NCI-H524 (cell line): Measurements from ENCODE around the gene POU6F2.
"Not testable (repeated sequence)": the region's sequence is repeated elsewhere in the genome, so short reads cannot be mapped to it uniquely, and the experiment has no call there.

Experiments used
- DNase-seq, 2 experiments: peaks; one replicate each; lab custom pipeline; 2025; lab: John Stamatoyannopoulos, UW

POU6F2 gene, protein sequence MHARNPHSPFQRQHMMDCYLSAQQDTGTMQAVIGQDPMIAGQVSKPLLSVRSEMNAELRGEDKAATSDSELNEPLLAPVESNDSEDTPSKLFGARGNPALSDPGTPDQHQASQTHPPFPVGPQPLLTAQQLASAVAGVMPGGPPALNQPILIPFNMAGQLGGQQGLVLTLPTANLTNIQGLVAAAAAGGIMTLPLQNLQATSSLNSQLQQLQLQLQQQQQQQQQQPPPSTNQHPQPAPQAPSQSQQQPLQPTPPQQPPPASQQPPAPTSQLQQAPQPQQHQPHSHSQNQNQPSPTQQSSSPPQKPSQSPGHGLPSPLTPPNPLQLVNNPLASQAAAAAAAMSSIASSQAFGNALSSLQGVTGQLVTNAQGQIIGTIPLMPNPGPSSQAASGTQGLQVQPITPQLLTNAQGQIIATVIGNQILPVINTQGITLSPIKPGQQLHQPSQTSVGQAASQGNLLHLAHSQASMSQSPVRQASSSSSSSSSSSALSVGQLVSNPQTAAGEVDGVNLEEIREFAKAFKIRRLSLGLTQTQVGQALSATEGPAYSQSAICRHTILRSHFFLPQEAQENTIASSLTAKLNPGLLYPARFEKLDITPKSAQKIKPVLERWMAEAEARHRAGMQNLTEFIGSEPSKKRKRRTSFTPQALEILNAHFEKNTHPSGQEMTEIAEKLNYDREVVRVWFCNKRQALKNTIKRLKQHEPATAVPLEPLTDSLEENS

DNA sequence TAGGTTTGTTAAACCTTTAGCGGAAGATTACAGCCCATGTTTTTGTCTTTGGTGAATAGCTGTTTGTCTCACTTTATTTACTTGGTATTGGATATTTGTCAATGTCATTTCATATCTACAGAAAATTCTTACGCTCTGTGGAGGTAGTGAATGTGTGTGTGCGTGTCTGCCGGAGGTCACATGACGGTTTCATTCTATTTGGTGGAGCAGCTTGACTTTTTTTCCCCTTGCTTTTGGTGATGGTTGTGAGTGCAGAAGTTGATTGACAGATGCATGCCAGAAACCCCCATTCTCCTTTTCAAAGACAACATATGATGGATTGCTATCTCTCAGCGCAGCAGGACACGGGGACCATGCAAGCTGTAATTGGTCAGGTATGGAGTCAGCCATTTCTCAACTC is at the start of gene POU6F2:
TSS of gene POU6F2 (plus strand) at position 225 of the 400 bp plus-strand sequence. CDS start at position 270, 45 bp downstream.
- no peak for DNase-seq

DNA sequence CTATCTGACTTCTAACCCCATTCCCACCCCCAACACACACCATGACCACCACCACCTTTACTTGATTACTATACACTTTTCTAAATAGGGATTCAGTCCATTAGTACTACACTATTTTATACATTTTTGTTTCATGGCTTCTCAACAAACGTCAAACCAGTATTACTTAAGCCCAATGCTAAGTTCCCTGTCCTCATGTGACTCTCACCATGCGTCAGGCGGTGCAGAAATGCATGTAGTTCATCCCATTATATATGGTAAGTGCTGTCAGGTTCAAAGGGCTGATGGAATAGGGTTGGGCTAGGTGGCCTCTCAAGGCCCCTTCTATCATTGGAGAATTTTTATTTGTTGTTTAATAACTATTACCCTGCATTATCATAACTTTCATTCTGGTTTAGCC is 49.2 kb upstream of the POU6F2 start:
- no peak for DNase-seq

DNA sequence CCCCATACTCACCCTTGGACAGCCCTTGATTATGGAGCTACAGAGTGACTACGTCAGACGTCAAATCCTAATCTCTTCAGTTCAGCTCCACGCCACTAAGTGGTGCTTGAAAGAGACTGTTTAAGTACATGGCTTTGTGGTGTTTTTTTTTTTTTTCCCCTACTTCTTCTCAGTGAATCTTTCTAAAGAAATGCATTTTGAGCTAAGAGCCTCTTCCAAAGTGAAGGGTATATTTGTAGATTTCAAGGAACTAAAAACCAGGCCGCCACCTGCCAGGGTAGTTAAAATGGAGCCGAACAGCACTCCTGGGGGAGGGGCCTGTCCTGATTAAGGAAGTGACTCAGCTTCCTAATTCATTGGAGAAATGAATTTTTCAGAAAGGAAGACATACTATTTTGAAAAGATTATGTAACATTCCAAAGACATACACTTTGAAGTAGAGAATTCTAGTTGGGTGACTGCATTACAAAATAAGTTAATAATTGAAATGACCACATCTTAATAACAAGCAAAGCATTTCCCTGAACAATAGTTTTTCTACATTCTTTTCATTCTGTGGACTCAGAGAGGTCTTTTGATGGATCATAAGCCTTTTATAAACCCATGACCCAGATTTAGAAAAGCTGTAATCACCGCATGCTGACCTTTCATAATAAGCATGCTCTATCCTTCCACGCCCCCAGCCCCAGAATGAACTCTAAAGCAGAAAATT is 48.1 kb upstream of the POU6F2 start:
- peak; percentile 54 to 79 for DNase-seq

DNA sequence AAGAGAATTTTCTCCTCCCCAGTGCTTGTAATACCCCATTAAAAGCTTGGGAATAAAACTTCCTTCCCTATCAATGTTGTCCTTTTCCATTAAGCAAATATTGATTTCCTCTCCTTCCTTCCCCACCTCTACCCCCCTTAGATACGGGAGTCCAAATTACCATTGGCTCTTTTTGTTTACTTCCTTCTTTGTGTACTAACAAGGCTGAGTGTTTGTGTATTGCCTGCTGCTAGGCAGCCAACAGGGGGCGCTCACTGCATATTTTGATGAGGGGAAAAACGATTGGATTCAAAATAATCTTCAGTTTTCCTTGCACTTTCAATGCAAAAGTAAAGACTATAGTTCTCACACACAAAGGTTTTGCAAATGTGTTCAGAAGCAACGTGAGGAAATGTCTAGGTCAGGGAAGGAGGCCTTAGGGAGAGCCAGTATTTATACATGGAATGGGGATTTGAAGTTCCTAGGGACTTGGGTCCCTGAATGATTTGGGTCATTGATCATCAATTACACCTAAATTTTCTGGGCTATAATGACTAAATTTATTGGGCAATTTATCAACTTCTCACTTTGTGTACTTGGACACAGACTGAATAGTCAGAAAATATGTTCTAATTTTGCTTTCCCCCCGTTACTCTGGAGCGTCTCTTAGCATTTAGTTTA is 45.1 kb upstream of the POU6F2 start:
- DNase-seq: peak; percentile 15 to 57

DNA sequence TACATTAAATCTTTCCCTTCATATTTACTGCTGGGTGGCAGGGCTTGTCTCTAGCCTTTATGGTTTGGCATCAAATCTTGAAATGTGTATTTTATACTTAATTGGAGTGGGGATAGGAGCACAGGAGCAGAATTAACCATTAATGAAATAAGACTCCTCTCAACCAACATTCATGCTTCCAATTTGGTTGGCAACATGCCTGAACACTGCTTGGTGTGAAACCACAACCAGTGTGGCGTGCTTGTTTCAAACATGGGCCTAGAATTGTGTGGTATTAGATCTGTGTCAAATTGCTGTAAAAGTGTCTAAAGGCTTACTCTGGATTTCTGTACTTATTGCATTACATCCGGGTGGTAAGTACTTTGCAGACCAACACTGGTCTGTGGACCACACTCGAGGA is 43.7 kb upstream of the POU6F2 start:
- no peak for DNase-seq

DNA sequence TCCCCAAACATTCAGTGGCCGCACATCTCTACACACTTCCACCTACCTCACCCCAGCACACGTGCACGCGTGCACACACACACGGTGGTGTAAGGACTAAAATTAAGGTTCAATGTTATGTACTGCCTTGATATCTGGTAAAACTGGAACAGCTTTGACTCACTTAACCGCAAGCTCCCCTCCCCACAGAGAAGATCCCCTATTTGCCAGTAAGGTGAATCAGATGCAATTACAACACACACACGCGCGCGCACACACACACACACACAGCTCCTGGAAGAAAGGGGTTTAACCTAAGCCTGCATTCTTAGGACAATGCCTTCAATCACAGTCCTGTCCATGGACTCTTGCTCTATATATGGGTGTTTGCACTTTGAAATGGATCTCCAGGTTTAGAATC is 43.2 kb upstream of the POU6F2 start:
- DNase-seq: no peak

DNA sequence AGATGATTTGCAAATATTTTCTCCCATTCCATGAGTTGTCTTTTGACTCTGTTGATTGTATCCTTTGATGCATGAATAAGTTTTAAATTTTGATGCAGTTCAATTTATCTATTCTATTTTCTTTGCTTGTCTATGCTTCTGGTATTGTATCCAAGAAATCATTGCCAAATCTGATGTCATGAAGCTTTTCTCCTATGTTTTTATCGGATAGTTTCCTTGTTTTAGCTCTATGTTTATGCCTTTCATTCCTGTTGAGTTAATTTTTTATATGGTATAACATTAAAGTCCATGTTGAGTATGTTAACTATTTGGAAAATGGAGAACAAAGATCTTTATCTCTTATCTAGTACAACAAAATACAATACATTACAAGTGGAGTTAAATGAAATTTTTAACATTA is 41.1 kb upstream of the POU6F2 start:
- DNase-seq: no peak

DNA sequence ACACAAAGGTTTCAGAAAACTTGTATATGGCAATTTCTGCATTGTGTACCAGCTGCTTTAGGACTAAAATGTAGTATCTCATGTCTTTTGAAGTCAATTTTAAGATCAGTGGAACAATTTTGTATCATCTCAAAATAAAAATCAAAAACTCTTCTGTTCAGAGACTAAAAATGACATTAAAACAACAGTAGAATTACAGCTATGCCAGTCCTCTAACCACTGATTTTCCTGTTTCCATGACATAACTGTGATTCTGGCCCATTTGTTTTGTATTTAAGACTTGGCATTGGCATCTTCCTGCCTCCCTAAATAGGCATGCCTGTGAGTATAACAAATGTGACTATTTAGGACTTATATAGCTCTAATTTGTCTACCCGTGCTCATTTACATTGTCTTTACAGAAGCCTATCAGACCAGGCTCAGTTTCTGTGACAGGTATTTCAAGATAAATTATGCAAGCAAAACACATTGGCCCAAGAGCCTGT is 39.7 kb upstream of the POU6F2 start:
- DNase-seq: no peak

DNA sequence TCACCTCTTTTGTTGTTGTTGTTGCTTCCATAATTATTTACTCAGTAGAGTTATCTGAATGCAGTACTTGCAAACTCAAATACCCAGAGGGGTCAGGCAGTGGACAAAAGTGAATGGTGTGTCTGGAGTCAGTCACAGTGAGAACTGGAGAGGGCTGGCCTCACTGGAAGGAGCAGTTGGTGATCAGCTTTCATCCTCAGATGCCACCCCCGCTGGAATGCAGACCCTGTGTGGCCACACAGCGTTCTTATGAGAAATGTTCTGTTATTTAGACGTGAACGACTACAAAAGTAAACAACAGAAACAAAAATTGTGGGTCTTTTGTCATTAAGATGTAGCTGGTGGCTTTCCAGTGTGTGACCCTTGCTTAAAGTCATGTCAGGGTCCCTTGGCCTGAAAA is 39.1 kb upstream of the POU6F2 start:
- DNase-seq: no peak

DNA sequence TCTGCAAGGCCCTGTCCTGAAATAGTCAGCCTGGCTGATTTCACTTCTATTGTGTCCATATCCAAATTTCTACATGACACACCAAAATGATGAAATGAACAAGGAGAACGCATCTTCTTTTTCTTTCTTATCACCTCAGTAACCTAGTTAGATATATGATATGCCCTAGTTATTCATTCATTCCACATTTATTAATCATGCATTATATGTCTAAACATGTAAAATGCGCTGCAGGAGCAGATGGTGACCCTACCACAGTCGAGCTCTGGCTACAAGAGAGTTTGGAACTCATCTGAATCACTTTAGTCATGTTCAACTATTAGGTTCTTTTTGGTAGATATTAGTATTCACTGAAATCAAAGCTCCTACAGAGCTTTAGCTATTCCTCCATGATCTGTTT is 36.9 kb upstream of the POU6F2 start:
- DNase-seq: no peak

DNA sequence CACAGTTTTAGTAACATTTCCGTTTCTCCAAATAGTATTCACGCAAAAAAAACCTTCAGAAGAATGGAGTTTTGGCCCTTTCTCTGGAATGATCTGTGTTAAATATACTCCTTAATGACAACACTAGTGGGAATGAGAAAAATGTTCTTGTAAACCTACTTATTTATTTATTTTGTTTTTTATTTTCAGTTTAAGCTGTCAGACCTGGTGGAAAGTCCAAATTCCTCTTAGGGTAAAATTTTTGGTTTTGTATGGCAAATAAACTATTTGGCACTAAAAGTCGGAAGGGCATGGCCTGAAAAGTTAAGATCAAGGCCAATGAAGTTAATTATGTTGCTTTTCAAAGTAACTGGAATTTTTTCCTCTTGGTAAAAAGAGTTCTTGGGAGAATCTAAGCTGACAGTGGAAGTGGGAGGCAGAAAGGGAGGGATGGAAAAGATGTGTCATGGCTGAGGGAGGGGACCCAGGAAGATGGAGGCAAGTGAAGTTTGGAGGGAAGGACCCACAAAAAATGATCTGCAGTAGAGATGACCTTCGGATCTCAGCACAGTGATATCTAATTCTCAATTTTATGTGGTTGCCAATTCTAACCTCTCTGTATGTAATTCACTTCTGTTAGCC is 35.2 kb upstream of the POU6F2 start:
- DNase-seq: no peak

DNA sequence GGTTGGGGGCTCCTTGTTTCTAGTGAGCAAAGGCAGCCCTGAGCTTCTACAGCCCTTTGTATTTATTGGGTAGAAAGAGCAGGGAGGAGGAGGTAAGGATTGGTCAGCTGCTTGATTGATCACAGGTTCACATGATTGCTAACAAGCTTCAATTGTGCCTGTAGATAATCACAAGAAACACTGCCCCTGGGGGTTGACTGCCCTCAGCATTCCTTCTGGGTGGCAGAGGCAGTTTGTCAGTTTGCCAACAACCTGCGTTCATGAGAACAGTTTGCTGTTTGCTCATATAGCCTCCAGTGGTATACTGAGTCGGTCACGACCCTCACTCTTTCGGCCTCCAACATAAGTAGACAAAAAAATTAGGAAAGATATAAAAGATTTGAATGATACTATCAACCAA is 30.2 kb upstream of the POU6F2 start:
- not testable (repeated sequence) for DNase-seq

DNA sequence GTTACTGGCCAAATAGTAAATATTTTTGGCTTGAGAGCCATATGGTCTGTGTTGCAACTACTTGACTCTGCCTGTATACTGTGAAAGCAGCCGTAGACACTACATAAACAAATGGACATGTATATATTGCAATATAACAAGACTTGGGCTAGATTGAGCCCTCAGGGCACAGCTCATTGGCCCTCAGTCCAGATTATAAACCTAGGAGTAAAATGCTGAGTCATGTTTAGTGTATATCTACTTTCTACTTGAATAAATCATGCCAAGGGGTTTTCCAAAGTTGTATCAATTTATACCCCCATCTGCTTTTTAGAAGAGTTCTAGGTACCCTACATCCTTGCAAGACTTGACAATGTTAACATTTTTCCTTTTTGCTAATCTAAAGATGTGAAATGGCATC is 27.4 kb upstream of the POU6F2 start:
- DNase-seq: no peak

DNA sequence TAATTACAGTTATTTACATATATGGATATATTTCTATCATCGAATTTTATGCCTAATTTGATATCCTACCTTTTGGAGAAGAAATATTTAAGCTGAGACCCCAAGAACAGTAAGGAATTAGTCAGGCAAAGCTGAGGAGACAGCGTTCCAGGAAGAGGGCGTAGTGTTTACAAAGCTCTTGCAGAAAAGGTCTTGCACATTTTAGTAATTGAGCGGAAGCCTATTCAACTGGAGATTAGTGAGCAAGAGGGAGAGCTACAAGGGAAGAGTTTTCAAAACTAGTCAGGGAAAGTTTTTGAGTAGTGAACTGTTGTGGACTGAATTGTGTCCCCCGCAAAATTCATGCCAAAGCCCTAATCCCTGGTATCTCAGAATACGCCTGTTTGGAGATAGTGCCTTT is 26.5 kb upstream of the POU6F2 start:
- DNase-seq: no peak

DNA sequence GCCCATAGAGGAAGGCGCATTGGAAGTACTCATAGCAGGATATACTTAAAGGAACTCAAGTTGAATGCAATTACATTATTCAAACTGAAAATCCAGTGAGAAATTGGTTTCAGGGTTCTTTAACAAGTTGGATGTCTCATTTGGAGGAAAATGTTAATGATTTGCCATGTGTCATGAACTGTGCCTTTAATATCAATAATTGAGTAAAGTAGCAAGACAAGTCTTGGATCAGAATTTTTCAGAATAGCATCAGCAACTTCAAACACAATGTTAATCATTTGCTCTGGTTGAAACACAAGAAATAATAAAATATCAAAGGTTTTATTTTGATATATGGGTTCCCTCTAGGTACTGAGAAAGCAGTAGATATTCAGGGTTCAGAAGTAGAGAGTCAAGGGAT is 24.5 kb upstream of the POU6F2 start:
- no peak for DNase-seq

DNA sequence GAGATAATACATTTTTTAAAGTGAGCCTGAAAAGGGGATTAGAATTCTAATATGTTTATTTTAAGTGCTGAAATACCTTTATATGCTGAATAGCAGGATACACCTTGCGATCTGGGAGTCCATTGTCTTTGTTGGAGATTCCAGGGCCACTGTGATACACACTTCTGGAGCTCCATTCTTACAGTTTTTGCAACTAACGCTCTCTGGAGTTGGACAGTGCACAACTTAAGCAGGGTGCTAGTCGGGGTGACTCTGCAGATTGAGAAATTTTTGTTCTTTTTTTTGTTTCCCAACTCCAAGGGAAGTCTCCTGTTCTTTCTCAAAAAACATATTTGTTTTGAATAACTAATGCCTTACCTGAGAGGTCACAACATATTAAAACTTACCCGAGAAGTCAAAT is 23.7 kb upstream of the POU6F2 start:
- DNase-seq: no peak

DNA sequence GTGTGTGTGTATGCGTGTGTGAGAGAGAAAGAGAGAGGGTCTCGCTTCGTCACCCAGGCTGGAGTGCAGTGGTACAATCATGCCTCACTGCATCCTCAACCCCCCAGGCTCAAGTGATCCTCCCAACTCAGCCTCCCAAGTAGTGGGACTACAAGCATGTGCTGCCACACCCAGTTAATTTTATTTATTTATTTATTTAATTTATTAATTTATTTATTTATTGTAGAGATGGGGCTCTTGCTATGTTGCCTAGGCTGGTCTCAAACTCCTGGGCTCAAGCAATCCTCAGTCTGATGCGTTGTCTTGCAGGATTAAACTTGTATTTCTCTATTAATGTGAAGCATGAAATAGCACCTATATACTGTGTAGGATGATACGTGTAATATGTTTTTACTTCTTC is 21.8 kb upstream of the POU6F2 start:
- DNase-seq: no peak

DNA sequence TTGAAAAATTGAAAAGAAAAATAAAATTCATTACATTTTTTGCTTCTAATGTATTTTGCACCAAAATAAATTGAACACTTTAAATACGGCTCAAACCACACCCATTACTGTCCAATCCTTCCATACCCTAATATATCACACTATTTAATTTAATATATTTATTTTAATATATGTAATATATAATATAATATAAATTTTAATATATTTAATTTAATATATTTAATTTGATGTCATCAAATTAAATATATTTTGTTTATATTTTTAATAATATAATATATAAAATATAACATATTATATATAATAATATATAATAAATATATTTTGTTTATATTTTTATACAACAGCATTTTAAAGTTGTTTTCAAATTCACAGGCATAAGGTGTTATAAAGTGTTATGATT is 15.7 kb upstream of the POU6F2 start:
- DNase-seq: no peak

DNA sequence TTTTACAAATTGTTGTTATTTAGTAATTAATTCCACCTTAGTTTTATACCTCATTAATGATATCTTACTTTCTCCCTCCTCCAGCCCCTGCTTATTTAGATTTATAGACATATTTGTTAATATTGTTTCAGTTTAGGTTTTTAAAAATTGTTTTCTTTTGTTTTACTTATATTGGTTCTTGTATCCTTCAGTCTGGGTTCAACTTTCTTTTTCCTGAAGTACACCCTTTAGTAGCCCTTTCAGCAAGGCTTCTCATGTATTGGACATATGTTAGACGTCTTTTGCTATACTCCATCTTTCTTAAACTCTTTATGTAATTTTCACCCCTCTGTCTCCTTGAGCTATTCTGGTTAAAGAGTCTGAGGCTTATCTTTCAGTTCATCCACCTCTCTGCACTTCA is 12.8 kb upstream of the POU6F2 start:
- DNase-seq: no peak

DNA sequence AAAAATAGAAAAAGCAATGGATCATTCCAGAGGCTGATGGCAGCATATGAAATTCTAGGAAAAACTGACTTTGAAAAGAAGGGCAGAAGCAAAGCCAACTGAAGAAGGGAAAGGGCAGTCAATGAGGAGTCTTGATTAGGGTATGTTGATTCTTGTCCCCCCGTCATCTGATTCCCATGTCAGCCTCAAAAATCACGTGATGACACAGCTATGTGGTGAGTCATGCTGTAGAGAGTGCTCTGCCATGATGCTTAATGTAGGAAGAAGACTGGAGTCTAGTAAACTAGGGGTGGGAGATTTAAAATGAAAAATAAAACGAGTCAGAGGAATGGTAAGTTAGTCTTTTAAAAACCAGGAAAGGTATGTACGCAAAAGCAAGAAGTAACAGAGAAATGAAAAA is 3.9 kb upstream of the POU6F2 start:
- DNase-seq: peak in 1 of 2 experiments; percentile 27

DNA sequence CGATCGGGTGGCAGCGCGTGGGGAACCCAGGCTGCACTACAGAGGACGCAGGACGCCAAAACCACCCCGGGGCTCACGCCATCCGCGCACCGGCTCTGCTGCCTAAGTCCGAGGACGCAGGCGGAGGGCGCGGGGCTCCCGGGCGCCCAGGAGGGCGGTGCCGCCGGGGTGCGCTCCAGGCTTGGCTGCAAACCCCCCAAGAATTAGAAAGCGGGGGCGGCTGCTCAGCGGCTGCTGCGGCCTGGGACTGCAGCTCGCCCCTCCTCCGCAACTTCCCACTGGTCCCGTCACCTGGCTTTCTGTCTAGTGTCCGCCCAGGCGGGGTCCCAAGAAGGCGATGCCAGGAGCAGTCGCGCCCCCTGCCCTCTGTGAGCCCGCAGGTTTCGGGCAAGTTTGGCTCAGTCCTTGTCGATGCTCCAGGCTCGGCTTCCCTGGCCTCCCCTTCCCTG is 1.7 kb upstream of the POU6F2 start:
- peak in 1 of 2 experiments; percentile 31 for DNase-seq

DNA sequence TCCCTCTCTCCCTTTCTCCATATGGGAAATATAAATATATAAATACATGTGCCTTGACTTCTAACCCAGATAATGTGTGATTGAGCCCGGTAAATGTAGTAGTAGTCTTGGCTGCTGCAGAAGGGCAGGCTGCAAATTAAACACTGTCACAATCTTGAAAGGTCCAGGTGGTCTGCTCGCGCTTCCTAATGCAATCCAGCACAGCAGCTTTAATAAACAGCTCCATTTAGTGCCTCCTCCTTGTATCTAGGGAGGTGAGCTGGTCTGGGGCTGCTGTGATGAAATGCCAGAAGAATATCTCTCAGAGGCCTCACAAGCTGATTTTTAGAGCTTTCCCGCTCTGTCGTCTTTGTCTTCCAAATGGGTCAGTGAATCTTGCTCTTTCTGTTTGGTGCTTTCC is 782 bp downstream of the POU6F2 start:
- DNase-seq: peak; percentile 3 to 35
